HepG2 (cell line): ENCODE results near the gene ULK3. TPM values are rescaled to one million over a fixed set of nuclear protein-coding genes. Genes with fewer than 3 reads are reported as not detected.

Source experiments
- ATF1 ChIP-seq: IDR thresholded peaks from 2 replicates; pipeline ENCODE4 v1.6.1; 2016; ENCODE audit warnings: mild to moderate bottlenecking, control low read depth
- CTCF ChIP-seq: sonication (generic); formaldehyde crosslinking; IDR thresholded peaks from 2 replicates; pipeline ENCODE4 v1.5.0; 2020; ENCODE audit warnings: mild to moderate bottlenecking, missing genetic modification reagents, moderate library complexity
- FOSL2 ChIP-seq: sonication (generic); formaldehyde crosslinking; IDR thresholded peaks from 2 replicates; pipeline ENCODE4 v1.4.0; 2020; ENCODE audit warnings: missing genetic modification reagents
- HNF4A ChIP-seq: sonication (generic); formaldehyde crosslinking; IDR thresholded peaks from 2 replicates; pipeline ENCODE4 v1.4.0; 2020; ENCODE audit warnings: missing genetic modification reagents
- HNRNPL ChIP-seq: fragments of 200-400 bp; formaldehyde crosslinking; IDR thresholded peaks from 2 replicates; pipeline ENCODE4 v1.6.1; 2017; ENCODE audit warnings: mild to moderate bottlenecking, low read depth, low read length
- HOMEZ ChIP-seq: IDR thresholded peaks from 2 replicates; pipeline ENCODE4 v1.6.1; 2016; ENCODE audit warnings: low read depth
- IRF9 ChIP-seq: sonication (generic); formaldehyde crosslinking; IDR thresholded peaks from 2 replicates; pipeline ENCODE4 v1.8.0; 2022; ENCODE audit warnings: missing genetic modification reagents, mild to moderate bottlenecking, borderline replicate concordance
- ISX ChIP-seq: sonication (generic); formaldehyde crosslinking; conservative IDR thresholded peaks from 2 replicates; pipeline ENCODE4 v1.5.0; 2020; ENCODE audit warnings: missing genetic modification reagents
- KDM1A ChIP-seq: IDR thresholded peaks from 2 replicates; pipeline ENCODE4 v1.6.1; 2016; ENCODE audit warnings: missing compliant biosample characterization
- MAFK ChIP-seq, 2 experiments: IDR thresholded peaks in 1 of 2; conservative IDR thresholded peaks in 1 of 2; 2 replicates each; pipeline ENCODE4 v1.6.1; 2011; ENCODE audit warnings: improper control_type of control experiment in 2 of 2, low read length in 2 of 2
- MTF1 ChIP-seq: sonication (generic); formaldehyde crosslinking; IDR thresholded peaks from 2 replicates; pipeline ENCODE4 v1.5.0; 2020; ENCODE audit warnings: missing genetic modification reagents
- PATZ1 ChIP-seq: sonication (generic); formaldehyde crosslinking; IDR thresholded peaks from 2 replicates; pipeline ENCODE4 v1.4.0; 2020; ENCODE audit warnings: missing genetic modification reagents
- PHF5A ChIP-seq: IDR thresholded peaks from one replicate; pipeline ENCODE4 v1.6.1; 2018; ENCODE audit warnings: low read depth, missing genetic modification reagents; ENCODE audit not compliant: unreplicated experiment
- PLRG1 ChIP-seq: fragments of 450-650 bp; conservative IDR thresholded peaks from 2 replicates; pipeline ENCODE4 v1.6.1; 2016
- ZBTB14 ChIP-seq: sonication (generic); formaldehyde crosslinking; IDR thresholded peaks from 2 replicates; pipeline ENCODE4 v1.4.0; 2020; ENCODE audit warnings: missing genetic modification reagents
- ZBTB21 ChIP-seq: sonication (generic); formaldehyde crosslinking; IDR thresholded peaks from 2 replicates; pipeline ENCODE4 v1.4.0; 2020; ENCODE audit warnings: missing genetic modification reagents
- ZFP36L1 ChIP-seq: sonication (generic); formaldehyde crosslinking; IDR thresholded peaks from 2 replicates; pipeline ENCODE4 v1.8.0; 2022; ENCODE audit warnings: mild to moderate bottlenecking, missing genetic modification reagents, moderate library complexity
- ZMAT5 ChIP-seq: sonication (generic); formaldehyde crosslinking; IDR thresholded peaks from 2 replicates; pipeline ENCODE4 v1.5.0; 2020; ENCODE audit warnings: mild to moderate bottlenecking, low read depth, missing genetic modification reagents, borderline replicate concordance
- ZMYM2 ChIP-seq: sonication (generic); formaldehyde crosslinking; IDR thresholded peaks from 2 replicates; pipeline ENCODE4 v1.8.0; 2022; ENCODE audit warnings: mild to moderate bottlenecking, missing genetic modification reagents
- ZNF180 ChIP-seq: sonication (generic); formaldehyde crosslinking; IDR thresholded peaks from 2 replicates; pipeline ENCODE4 v1.4.0; 2020; ENCODE audit warnings: low read depth, missing genetic modification reagents, borderline replicate concordance
- ZNF740 ChIP-seq: sonication (generic); formaldehyde crosslinking; IDR thresholded peaks from 2 replicates; pipeline ENCODE4 v1.4.0; 2020; ENCODE audit warnings: missing genetic modification reagents
- ZNF790 ChIP-seq: sonication (generic); formaldehyde crosslinking; IDR thresholded peaks from 2 replicates; pipeline ENCODE4 v1.8.0; 2022; ENCODE audit warnings: missing genetic modification reagents, mild to moderate bottlenecking, borderline replicate concordance
- polyA plus RNA-seq, 8 experiments: library from polyadenylated mRNA; depleted of rRNA in 3 of 8; stranded (reverse) in 7 of 8; unstranded in 1 of 8; fragments of >200 nt; fragmentation: Illumina TruSeq in 4 of 8; extraction: Trizol in 4 of 8; gene quantifications; 2 replicates each; pipeline versions ENCODE4 v1.2.1 to v1.2.3, GENCODE V29; 2011 to 2016; ENCODE audit warnings: low read depth in 4 of 8, missing spikeins in 1 of 8, mixed read lengths in 1 of 8; ENCODE audit not compliant: insufficient read depth in 1 of 8
- total RNA-seq, 5 experiments: library from RNA; depleted of rRNA; stranded (reverse); fragments of >200 nt; fragmentation: Illumina TruSeq; extraction: Trizol; gene quantifications; 2 replicates each; pipeline ENCODE4 v1.2.3, GENCODE V29; 2016; ENCODE audit warnings: low read depth in 1 of 5

Gene ULK3
- total and polyA plus RNA-seq, 2 of the 13 experiments (the other 11 are each of a cell fraction or from before 2014, with no cell fraction given), result 15.2 to 23.7 TPM

- TF ChIP-seq PHF5A (CRISPR knock-in tag) (no peak), PLRG1 (no peak), ZBTB21 (no peak), ZNF790 (CRISPR knock-in tag) (no peak), ZNF180 (CRISPR knock-in tag) (no peak), ZMYM2 (CRISPR knock-in tag) (0 out of 2 replicates have a peak, but pooled peaks have one; percentile 45), ZMAT5 (CRISPR knock-in tag) (no peak), ISX (CRISPR knock-in tag) (no peak), FOSL2 (no peak), ATF1 (no peak), ZNF740 (CRISPR knock-in tag) (peak; percentile 94), KDM1A (CRISPR knock-in tag) (peak; percentile 54; the same call in 1 of the 2 replicates), CTCF (CRISPR knock-in tag) (0 out of 2 replicates have a peak, but pooled peaks have one; percentile 11), MAFK (conservative IDR thresholded peaks at IDR 0.05 in 1 of 2, IDR thresholded peaks at IDR 0.05 in 1 of 2; ENCODE audit: low read length in 2 of 2) (no peak), IRF9 (CRISPR knock-in tag) (no peak), PATZ1 (CRISPR knock-in tag) (peak; percentile 36; the same call in 1 of the 2 replicates), ZBTB14 (CRISPR knock-in tag) (no peak), ZFP36L1 (no peak), MTF1 (CRISPR knock-in tag) (peak; percentile 87), HNF4A (CRISPR knock-in tag) (peak; percentile 43; the same call in 1 of the 2 replicates), HOMEZ (CRISPR knock-in tag) (no peak), HNRNPL (no peak)
Observed at GRCh38 chr15:74816624-74817369, 26.2 kb downstream of the ULK3 start (continued).
